ENCODE results near the gene AHNAK2.

AHNAK2 gene

DNA sequence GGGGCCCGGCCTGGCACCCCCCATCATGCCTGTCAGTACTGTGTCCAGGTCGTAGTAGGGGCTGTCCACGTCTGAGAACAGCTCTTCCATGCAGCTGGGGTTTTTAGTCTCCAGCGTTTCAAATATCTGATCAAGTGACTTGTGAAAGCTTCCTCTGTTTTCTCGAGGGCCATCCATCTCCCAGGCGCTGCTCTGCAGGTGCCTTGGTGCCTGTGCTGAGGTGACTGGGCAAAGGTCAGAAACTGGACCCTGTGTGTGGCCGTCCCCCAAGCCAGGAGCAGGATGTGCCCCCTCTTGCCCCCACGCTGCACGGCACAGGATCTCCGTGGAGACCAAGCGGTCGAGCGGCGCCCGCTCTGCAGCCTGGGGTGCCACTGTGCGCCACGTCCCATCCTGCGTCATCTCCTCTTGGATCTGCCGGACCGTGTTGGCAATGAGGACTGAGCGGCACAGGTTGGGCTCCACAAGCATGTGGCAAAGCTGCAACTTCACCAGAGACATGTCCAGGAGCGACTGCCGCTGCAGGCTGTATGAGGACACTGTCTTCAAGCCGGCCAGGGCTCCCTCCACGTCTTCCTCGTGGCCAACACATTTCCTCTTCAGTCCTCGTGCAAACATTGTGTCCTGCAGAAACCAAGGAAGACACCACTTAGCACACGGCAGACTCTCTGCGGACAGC lies 33.3 kb upstream of the AHNAK2 start:
- no peak for DNase-seq (ENCODE audit: low spot score)

DNA sequence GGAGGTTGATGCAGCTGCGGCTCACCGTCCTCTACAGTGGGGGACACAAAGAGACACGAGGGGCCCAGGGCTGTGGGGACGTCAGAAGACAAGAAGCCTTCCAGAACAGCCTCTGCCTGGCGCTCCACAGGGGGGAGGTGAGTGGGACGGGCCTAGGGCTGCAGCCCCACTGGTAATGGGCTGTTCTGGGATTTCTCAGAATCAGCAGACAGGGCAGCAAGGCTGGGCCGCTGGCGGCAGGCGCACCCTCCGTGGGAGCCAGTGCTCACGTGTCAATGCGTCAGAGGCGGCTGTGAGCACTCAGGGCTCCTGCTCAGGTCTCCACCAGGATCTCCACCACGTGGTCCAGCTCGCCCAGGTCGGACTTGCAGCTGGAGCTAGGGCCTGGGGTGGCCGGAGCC lies 32.7 kb upstream of the AHNAK2 start:
- no peak for DNase-seq (ENCODE audit: low spot score)

DNA sequence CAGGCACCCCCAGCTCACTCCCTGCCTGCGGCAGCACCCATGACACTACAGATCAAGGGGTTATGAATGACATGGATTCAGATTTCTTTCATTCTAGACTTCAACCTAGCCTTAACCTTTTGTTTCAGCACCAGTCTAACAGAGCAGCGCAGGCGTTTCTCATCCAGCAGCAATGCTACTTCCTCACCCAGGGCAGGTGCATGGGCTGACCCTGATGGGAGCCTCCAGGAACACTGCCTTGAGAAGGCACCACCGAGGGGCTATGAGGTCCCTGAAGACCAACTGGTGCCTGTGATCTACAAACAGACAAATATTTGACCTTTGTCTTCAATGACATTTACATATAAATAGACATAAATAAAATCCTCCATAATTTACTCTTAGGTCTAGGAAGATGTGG lies 31.9 kb upstream of the AHNAK2 start:
- no peak for DNase-seq (ENCODE audit: low spot score)

DNA sequence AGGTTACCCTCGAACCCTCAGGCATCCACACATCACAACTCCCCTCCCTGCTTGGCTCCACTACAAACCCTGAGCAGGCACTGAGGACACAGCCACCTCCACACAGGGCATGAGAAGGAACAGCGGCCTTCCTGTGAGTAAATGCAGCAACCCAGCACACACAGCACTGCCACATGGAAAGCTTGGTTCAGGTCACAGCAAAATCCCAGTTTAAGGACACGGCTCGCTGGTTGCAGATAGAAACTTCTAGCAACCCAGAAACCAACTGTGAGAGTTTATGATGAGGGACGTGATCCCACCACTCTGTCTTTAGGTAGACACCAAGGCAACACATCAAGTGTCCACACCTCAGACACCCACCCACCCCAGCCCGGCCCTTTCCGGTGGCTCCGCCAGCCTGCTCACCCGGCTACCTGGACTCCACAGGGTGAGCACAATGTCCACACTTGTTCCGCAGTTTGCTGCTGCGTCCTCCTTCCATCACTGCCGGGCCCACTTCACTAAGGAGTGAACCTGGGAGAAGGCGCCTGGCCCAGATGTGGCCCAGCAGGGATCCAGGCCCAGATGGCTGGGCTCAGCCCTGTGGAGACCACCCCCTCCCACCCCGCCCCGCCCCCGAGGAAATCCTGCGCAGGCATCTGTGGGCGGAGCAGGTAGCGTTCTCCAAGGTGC lies 29.6 kb upstream of the AHNAK2 start:
- no peak for DNase-seq (ENCODE audit: low spot score)

DNA sequence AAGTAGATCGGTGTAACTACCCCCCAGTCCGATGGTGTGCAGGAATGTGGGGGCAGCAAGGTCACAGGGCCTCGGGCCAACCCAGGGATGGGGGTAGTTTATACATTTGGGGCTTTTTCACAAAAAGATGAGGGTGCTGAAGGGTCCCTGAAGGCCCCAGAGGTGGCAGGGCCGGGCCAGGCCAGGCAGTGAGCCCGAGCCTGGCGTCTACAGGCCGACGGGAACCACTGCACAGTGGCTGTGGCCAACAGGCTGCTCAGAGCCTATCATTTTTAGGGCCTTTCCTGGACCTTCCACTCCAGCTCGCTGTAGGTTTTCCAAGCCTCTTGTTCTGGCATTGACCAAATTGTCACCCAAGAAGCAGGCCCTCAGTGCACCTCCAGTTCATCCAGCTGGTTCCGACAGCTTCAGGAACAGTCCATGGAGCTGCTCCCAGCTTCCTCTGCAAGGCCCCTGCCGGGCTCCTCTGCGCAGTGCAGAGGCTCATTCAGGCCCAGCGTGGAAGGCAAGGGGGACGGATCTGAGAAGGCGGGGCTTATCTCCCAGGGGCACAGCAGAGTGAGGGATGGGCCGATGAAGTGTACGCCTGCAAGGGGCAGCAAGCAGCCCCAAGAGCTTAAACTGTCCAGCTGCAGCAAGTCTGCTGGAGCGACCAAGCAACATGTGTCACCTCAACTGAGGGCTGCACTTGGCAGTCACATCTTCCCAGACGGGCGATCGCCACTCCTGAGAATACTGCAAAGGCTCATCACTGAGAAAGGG lies 28.8 kb upstream of the AHNAK2 start:
- DNase-seq (ENCODE audit: low spot score), result no peak

DNA sequence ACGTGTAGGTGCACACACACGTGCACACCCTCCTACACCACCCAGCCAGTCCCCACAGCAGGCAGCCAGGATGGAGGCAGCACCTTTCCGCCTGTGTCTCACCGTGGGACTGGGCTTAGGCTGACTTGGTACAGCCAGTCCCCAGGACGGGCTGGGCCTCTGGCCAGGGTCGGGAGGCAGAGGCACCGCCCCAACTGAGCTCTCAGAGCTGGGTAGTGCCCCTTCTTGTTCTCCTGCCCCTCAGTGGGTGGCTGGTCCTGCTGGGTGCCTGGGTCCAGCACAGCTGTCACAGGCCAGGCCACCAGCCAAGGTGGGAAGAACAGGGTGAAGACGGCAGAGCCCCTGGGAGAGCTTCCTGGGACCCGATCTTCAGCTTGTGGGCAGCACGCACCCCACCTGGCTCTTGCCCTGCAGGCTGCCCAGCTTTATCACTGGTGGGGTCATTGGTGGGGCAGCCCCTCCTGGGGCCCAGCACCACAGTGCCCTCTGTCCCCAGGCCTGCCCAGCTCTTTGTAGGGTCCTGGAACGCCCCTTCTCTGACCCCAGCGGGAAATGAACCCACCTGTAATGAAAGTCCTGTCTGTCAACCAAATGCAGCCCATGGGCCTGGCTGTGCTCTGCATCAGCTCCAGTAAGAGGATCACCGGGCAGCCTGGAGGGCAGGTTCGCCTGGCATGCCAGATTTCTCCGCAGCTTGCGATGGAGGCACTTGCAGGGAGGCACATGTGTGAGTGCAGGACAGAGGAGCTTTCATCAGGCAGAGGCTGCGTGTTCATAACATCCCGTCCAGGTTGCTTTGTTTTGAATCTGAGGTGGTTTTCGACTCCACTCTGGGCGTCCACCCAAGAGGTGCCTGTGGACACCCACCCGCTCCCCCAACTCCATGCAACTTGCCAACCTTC lies 28.0 kb upstream of the AHNAK2 start:
- no peak for DNase-seq (ENCODE audit: low spot score)

DNA sequence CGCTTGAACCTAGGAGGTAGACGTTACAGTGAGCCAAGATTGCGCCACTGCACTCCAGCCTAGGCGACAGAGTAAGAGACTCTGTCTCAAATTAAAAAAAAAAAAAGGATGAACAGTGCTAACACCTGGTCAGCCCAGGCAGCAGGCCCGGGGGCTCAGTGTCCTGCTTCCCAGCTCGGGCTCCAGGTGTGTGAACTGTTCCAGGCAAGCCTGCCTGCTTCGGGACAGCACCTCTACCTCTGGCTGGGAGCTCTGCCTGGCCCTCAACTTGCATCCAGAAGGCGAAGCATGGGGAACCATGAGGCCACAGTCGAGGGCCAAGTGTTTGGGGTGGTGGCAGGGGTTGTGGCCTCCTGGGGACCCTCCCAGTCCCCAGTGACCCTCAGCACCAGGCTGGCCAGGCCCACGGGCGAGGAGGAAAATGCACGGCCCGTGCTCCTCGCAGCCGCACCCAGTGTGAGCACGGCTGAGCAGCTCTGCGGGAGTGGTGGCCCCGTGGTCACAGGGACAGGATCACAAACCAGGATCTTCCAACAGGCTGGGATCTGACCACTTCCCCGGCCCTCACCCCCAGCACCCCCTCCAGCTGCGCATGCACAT lies 27.3 kb upstream of the AHNAK2 start:
- no peak for DNase-seq (ENCODE audit: low spot score)

DNA sequence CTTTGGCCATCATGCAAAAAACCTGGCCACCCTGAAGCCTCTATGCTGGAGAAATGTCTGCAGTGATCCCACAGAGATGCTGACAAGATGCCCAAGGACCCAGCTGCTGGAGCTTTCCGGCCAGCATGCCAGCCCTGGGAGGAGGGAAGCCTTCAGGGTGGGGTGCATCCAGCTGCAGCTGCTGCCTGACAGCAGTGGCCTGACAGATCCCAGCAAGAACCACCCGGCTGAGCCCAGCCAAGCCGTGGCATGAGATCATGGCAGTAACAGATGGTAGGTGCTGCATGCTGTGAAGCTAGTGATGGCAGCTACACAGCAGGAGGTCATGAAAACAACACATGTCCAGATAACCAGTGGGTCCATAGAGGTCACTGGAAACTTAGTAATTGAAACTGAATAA lies 21.2 kb upstream of the AHNAK2 start:
- DNase-seq (ENCODE audit: low spot score), result no peak

DNA sequence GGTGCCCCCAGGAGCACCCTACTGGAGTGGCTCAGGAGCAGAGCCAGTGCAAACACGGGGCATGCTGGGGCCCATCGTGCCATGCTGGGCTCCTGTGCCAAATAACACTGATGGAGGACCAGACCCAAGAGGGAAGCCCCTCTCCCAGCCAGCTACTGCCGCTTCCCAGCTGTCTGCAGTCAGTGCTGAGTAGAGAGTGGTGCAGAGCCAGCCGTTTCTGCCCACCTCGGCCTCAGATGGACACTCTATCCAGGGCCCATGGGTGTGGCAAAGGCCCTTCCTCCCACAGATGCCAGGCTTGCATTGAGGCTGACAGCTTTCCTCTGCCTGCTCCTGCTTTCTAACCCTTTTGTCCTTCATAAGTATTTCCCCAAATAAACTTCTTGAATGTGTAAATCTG lies 20.6 kb upstream of the AHNAK2 start:
- DNase-seq (ENCODE audit: low spot score), result no peak

DNA sequence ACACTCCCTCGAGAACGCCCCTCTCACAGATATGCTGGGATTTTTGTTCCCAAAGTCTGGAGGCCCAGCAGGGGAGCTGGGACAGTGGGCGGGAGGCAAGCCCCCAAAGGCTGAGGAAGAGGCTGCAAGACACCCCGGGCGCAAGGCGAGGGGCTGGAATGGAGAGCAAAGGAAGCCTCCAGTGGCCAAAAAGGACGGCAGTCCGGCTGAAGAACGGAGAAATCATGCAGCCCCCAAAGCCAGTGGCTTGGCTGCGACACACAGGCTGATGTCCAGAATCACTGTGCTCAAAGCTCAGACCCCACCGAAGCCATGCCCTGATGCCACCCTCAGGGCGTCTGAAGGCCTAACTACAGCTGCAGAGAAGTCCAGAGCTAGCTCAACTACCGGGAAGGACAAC lies 18.3 kb upstream of the AHNAK2 start:
- DNase-seq (ENCODE audit: low spot score), result no peak

DNA sequence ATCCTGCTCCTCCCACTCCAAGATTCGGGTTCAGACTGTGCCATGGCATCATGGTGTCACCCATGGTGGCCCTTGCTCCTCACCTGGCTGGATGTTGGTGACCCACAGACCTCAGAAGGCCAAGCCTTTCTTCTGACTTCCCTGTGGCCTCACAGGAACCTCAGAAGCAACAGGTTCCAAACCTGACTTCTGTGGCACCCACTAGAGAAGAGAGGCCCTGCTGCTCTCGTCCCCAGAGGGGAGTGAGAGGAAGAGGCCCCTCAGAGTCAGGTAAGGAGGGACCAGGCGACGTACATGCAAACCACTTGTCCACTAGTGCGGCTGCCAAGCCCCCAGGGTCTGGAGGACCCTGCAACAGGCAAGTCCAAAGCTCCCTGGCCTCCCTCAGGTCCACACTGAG lies 17.9 kb upstream of the AHNAK2 start:
- no peak for DNase-seq (ENCODE audit: low spot score)

DNA sequence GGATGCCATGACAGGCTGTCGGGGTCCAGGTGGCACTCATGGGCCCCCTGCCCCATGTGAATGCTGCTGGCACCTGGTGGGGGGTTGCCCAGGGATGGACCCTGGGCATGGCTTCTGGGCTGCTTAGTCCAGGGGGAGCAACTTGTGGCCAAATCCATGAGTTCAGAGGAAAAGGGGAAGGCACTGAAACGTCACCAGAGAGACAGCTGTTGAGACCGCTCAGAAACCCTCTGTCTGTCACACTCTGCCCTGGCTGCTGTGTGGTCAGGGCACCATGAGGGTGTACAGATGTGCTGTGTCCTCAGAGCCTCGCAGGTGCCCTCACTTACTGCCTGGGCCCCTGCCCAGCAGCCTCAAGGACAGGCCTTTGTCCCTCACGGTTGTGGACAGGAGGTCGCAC lies 16.8 kb upstream of the AHNAK2 start:
- DNase-seq (ENCODE audit: low spot score), result no peak

DNA sequence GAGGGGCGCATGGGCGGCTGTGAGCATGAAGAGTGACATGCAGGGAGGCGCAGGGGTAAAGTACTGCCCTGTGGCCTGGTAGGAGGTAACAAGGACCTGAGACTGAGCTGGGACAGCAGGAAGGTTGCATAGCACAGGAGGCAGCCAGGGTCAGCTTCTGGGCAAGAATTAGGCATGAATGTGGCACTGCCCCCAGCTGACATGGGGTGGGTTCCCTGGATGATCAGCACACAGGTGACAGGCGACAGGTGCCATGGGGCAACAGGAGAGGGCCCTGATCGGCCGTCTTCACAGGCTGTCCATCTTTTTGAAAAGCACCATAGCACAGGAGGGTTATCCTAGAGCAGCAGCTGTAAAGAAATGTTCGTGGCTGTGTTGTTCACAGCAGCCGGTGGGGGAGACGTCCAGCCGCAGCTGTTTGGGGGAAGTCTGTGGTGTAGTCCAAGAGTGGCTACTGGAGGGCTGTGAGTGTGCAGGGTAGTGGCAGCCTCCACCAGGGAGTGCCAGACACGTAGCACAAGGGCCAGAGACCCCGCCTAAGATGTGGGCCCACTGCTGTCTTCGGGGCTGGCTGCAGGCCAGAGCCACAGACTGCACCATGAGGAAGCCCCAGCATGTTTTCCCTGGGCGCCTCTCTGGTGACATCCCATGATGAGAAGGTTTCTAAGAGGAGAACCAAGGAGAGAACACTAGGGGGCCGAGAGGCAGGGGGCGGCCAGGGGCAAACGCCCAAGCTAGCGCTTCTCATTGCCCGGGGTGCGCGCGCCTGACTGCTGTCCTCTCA lies 15.8 kb upstream of the AHNAK2 start:
- DNase-seq (ENCODE audit: low spot score), result no peak

DNA sequence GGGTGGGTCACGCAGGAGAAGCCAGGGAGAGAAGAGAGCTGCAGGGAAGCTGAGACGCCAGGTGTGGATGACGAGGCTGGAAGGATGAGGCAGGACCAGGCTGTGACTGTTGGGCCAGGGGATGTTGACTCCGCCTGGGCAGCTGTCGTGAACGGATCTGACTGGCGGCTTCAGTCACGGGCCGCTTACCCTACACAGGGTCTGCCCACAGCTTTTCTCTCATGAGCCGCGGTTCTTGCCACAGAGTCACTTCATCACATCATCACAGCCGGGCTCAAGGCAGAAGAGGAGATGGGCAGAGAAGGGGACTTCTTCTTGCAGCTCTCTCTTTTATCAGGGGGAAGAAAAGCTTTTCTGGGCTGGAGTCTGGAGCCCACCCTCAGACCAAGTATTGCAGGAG lies 15.1 kb upstream of the AHNAK2 start:
- DNase-seq (ENCODE audit: low spot score), result no peak

DNA sequence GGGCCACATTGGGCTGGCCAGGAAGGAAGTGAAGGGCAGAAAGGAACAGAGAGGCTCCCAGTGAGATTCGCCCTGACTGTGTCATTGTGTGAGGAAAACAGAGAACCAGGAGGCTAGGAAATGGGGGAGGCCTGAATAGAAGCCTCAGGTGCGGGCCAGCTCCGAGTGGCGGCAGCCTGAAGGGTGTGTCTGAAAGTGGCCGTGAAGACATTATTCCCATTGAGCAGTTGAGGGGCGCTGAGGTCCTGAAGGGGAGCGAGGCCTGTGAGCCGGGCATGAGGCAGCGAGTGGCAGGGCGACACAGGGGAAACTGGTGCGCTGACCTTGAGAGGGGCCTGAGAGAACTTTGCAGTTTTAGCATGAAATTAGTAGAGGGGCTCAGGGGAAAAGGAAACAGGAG lies 14.3 kb upstream of the AHNAK2 start:
- DNase-seq (ENCODE audit: low spot score), result no peak

DNA sequence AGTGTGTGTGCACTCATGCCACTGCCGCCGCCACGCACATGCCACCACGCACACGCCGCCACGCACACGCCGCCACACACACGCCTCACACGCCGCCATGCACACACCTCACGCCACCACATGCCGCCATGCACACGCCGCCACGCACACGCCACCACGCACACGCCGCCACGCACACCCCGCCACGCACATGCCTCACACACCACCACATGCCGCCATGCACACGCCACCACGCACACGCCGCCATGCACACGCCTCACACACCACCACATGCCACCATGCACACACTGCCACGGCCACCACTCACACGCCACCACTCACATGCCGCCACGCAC lies 13.7 kb upstream of the AHNAK2 start:
- no peak for DNase-seq (ENCODE audit: low spot score)

DNA sequence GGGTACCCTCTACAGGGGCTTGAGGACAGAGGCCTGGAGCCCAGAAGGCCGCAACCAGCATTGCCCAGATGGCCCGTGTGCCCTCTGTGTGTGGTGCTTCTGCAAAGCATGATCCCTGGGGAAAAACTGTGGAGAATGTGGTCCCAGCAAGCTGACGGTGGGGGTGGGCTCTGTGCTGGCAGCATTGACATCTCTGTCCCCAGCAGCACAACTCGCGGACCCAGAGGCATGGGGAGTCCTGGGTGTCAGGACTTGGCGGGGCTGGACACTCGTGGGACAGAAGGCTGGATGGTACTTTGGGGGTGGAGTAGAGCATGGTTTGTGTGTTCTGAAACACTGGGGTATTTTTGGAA lies 11.8 kb upstream of the AHNAK2 start:
- DNase-seq (ENCODE audit: low spot score), result no peak

DNA sequence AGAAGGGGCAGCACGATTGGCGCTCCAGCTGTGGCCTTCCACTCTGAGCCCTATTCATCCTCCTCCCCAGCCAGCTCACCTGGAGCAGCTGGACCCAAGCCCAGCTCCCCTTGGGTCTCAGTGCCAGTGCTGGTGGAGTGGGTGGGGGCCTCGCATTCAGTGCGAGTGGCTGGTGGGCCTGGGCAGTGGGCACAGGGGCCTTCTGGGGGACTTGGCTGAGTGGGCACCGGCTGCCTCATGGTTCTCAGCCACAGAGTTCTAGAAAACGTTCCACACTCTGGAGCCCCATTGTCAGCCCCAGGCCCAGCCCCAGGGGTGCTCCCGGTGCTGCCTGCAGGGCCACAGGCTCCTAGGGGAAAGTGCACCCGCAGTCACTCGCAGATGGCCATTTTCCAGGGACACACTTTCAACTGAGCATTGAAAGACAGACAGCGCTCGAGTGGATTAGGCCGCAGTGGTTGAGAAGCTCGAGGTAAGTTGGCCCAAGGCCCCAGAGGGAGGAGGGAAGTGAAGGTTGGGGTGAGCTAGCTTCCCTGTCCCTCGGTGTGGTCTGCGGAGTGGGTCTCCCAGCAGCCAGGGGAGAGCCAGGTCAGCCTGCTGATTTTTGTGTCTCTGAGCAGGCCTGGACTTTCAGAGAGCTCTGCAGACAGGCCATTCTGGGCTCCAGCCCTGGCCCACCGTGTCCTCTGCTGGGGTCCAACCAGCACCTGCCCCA lies 11.2 kb upstream of the AHNAK2 start:
- DNase-seq (ENCODE audit: low spot score), result no peak

DNA sequence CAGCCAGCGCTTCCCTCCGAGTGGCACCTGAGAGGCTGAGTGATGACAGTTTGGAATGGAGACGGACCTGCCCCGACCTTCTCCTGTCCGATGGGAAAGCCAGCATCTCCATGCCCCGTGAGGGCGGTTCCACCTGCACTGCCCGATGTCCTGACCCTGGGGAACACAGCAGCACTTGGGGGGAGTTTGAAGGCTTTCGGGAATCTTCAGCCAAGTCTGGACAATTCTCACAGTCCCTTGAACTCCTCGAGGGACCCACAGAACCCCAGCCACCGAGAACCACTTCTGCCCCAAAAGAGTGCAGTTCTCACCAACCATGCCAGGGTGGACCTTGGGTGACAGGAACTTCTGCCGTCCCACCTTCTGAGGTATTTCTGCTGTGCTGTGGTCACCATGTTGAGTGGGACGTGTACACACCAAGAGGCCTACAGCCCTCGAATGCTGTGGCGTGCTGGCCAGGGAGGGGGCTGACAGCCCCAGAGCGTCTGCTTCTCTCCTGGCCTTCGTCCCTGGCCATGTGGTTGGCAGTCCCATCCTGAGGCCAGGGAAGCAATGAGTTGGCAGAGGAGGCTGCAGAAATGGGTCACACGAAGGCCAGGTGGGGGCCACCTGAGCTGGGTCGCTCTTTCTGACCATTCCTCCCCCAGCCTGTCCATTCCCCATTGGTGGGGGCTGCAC lies 8.5 kb upstream of the AHNAK2 start:
- no peak for DNase-seq (ENCODE audit: low spot score)

Measured in GM03348 (cell line).